ENCODE data around the gene SIRT1.
A peak's percentile ranks its signal among the peaks of the same experiment; 100 is the strongest.
"Not testable (repeated sequence)": the region's sequence is repeated elsewhere in the genome, so short reads cannot be mapped to it uniquely, and the experiment has no call there.

The SIRT1 gene

DNA sequence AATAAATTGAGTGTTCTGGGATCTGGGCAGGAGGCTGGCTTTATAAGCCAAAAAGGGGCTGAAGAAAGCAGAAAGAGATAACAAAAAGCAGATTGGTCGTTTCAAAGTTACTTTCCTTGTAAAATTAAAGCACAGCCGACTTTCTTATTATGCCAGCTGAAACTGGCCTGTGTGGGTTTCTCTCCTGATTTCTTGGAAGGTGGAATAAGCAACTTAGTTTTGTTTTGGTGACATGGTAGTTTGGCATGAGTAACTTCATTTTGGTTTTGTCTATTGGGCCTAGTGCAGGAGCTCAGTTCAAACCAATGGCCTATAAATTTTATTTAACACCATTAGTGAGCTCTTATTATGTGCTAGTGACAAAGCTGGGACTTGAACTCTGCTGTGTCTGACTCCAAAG is 33.3 kb upstream of the SIRT1 start:
- no peak overlapping the region for H3K4me3 ChIP-seq (ENCODE audit: low read depth, low read length)
- H3K9me3 ChIP-seq (ENCODE audit: control insufficient read depth, insufficient read depth, low read length) = no peaks in the 10 kb centered on the region
- H3K9ac ChIP-seq (ENCODE audit: low read depth, low read length) = no peak overlapping the region
- no peaks in the 10 kb centered on the region for H3K36me3 ChIP-seq (ENCODE audit: control insufficient read depth, insufficient read depth, low read length)
- H3K27me3 ChIP-seq (ENCODE audit: control insufficient read depth, insufficient read depth, low read length) = no peaks in the 10 kb centered on the region
- peaks cover 5% of the 10 kb centered on the region for H3K4me1 ChIP-seq (ENCODE audit: control insufficient read depth, insufficient read depth, low read length)
- H3K27ac ChIP-seq (ENCODE audit: low read depth, low read length) = no peak overlapping the region

GRCh38 chr10:67852761-67853160 is 31.7 kb upstream of the SIRT1 start:
- Histone ChIP-seq H3K27me3 (ENCODE audit: control insufficient read depth, insufficient read depth, low read length) (no peaks in the 10 kb centered on the region), H3K36me3 (ENCODE audit: control insufficient read depth, insufficient read depth, low read length) (no peaks in the 10 kb centered on the region), H3K27ac (ENCODE audit: low read depth, low read length) (no peak overlapping the region), H3K4me1 (ENCODE audit: control insufficient read depth, insufficient read depth, low read length) (peaks cover 9% of the 10 kb centered on the region), H3K4me3 (ENCODE audit: low read depth, low read length) (no peak overlapping the region), H3K9ac (ENCODE audit: low read depth, low read length) (no peak overlapping the region), H3K9me3 (ENCODE audit: control insufficient read depth, insufficient read depth, low read length) (no peaks in the 10 kb centered on the region)

DNA sequence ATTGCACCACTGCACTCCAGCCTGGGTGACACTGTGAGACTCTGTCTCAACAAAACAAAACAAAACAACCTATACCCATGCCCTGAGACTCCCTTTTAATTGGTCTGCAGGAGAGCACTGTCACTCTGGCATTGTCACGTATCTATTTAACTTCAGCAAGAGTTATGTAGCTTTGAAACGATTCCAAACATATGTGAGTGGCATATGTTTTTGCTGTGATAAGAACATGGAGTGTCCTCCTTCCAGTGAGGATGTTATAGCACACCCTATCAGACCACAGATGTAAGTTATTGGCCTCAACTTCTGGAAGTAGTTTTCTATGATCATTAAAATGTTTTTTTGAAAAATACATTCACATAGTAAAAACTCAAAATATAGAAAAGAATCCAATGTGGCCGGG is 30.9 kb upstream of the SIRT1 start:
- Histone ChIP-seq H3K9ac (ENCODE audit: low read depth, low read length) (no peak overlapping the region), H3K27me3 (ENCODE audit: control insufficient read depth, insufficient read depth, low read length) (no peaks in the 10 kb centered on the region), H3K4me1 (ENCODE audit: control insufficient read depth, insufficient read depth, low read length) (peaks cover 9% of the 10 kb centered on the region), H3K36me3 (ENCODE audit: control insufficient read depth, insufficient read depth, low read length) (no peaks in the 10 kb centered on the region), H3K4me3 (ENCODE audit: low read depth, low read length) (no peak overlapping the region), H3K9me3 (ENCODE audit: control insufficient read depth, insufficient read depth, low read length) (no peaks in the 10 kb centered on the region), H3K27ac (ENCODE audit: low read depth, low read length) (no peak overlapping the region)

- no peaks in the 10 kb centered on the region for H3K36me3 ChIP-seq (ENCODE audit: control insufficient read depth, insufficient read depth, low read length)
- no peaks in the 10 kb centered on the region for H3K27me3 ChIP-seq (ENCODE audit: control insufficient read depth, insufficient read depth, low read length)
- no peak overlapping the region for H3K27ac ChIP-seq (ENCODE audit: low read depth, low read length)
- H3K9me3 ChIP-seq (ENCODE audit: control insufficient read depth, insufficient read depth, low read length) = no peaks in the 10 kb centered on the region
- H3K9ac ChIP-seq (ENCODE audit: low read depth, low read length) = no peak overlapping the region
- H3K4me1 ChIP-seq (ENCODE audit: control insufficient read depth, insufficient read depth, low read length) = peaks cover 31% of the 10 kb centered on the region
- H3K4me3 ChIP-seq (ENCODE audit: low read depth, low read length) = no peak overlapping the region
Observed at GRCh38 chr10:67858971-67859370, 25.5 kb upstream of the SIRT1 start.

DNA sequence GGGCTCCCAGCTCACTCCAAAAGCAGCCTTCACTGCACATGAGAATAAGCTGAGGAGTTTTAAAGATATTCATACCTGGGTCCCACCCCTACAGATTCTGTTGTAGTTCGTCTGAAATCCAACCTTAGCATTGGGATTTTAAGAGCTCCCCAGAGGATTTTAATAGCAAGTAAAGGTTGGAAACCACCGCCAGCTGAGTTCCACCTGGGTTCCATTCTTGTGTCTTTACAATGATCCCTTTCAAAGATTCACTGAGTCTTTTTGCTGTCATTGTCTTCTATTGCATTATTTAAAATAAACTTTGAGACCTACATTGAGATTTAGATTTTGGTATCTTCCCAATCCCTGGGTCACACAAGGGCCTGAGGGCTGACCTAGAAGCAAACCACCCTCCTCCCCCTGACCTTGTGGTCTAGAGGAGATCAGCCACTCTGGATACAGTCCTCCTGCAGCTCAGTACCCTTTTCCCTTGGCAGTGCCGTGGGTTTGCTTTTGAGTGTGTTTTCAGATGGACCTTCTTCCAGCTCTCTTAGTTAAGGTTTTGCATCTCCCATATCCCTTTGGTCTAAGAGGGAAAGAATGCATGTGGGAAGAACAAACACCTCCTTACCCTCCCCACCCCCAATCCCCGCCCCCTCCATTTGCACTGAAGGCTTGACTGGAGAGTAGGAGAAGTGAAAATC is 22.6 kb upstream of the SIRT1 start:
- H3K9me3 ChIP-seq (ENCODE audit: control insufficient read depth, insufficient read depth, low read length) = no peaks in the 10 kb centered on the region
- H3K4me1 ChIP-seq (ENCODE audit: control insufficient read depth, insufficient read depth, low read length) = peaks cover 25% of the 10 kb centered on the region
- H3K9ac ChIP-seq (ENCODE audit: low read depth, low read length) = peak overlapping the region; percentile 40
- no peaks in the 10 kb centered on the region for H3K36me3 ChIP-seq (ENCODE audit: control insufficient read depth, insufficient read depth, low read length)
- H3K4me3 ChIP-seq (ENCODE audit: low read depth, low read length) = peak overlapping the region; percentile 58
- H3K27me3 ChIP-seq (ENCODE audit: control insufficient read depth, insufficient read depth, low read length) = no peaks in the 10 kb centered on the region
- H3K27ac ChIP-seq (ENCODE audit: low read depth, low read length) = peak overlapping the region; percentile 97

DNA sequence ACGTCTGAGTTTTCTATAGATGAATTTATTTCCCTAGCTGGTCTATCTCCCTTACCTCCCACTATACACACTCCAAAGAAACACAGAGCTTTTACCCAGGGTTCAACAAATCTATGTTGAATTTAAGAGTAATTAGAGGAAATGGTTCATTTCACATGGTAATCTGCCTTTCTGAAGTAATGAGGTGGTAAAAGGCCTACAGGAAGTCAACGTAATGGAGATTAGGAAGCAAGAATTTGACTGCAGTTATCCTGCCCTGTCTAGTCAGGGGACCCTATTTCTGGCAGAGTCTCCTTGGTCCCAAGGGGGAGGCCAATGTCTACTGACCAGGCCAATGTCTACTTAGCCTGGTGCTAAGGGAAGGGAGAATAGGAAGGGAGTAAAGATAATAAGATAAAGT is 21.4 kb upstream of the SIRT1 start:
- H3K27ac ChIP-seq (ENCODE audit: low read depth, low read length) = peak overlapping the region; percentile 97
- H3K27me3 ChIP-seq (ENCODE audit: control insufficient read depth, insufficient read depth, low read length) = no peaks in the 10 kb centered on the region
- no peak overlapping the region for H3K4me3 ChIP-seq (ENCODE audit: low read depth, low read length)
- no peaks in the 10 kb centered on the region for H3K9me3 ChIP-seq (ENCODE audit: control insufficient read depth, insufficient read depth, low read length)
- peaks cover 25% of the 10 kb centered on the region for H3K4me1 ChIP-seq (ENCODE audit: control insufficient read depth, insufficient read depth, low read length)
- no peaks in the 10 kb centered on the region for H3K36me3 ChIP-seq (ENCODE audit: control insufficient read depth, insufficient read depth, low read length)
- H3K9ac ChIP-seq (ENCODE audit: low read depth, low read length) = peak overlapping the region; percentile 14; the same call in 1 of the 2 replicates

DNA sequence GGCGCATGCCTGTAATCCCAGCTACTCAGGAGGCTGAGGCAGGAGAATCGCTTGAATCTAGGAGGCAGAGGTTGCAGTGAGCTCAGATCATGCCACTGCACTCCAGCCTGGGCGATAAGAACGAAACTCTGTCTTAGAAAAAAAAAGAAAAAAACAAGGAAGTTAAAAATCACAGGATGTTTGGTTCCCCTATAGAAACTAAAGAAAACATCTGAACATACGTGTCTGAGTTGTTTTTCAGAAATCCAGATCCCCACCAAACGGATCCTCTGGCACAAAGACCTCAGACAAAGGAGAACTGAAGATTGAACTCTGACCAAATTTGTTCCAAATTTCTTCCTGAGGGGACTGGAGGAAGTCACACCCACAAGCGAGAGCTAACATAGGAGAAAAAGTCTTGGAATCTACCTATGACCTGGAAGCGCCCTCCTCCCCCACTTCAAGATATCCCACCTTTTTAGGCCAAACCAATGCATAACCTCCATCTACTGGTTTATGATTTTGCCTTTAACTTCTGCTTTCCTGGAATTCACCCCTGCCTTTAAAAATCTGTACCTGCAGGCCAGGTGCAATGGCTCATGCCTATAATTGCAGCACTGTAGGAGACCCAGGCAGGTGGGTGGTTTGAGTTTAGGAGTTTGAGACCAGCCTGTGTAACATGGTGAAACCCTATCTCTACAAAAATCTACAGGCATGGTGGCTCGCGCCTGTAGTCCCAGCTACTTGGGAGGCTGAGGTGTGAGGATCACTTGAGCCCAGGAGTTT is 19.7 kb upstream of the SIRT1 start:
- H3K9ac ChIP-seq (ENCODE audit: low read depth, low read length) = no peak overlapping the region
- H3K36me3 ChIP-seq (ENCODE audit: control insufficient read depth, insufficient read depth, low read length) = no peaks in the 10 kb centered on the region
- no peak overlapping the region for H3K27ac ChIP-seq (ENCODE audit: low read depth, low read length)
- peaks cover 25% of the 10 kb centered on the region for H3K4me1 ChIP-seq (ENCODE audit: control insufficient read depth, insufficient read depth, low read length)
- H3K4me3 ChIP-seq (ENCODE audit: low read depth, low read length) = no peak overlapping the region
- no peaks in the 10 kb centered on the region for H3K9me3 ChIP-seq (ENCODE audit: control insufficient read depth, insufficient read depth, low read length)
- no peaks in the 10 kb centered on the region for H3K27me3 ChIP-seq (ENCODE audit: control insufficient read depth, insufficient read depth, low read length)

- no peak overlapping the region for H3K4me3 ChIP-seq (ENCODE audit: low read depth, low read length)
- no peaks in the 10 kb centered on the region for H3K27me3 ChIP-seq (ENCODE audit: control insufficient read depth, insufficient read depth, low read length)
- H3K9me3 ChIP-seq (ENCODE audit: control insufficient read depth, insufficient read depth, low read length) = no peaks in the 10 kb centered on the region
Observed at GRCh38 chr10:67868132-67868531, 16.3 kb upstream of the SIRT1 start.

DNA sequence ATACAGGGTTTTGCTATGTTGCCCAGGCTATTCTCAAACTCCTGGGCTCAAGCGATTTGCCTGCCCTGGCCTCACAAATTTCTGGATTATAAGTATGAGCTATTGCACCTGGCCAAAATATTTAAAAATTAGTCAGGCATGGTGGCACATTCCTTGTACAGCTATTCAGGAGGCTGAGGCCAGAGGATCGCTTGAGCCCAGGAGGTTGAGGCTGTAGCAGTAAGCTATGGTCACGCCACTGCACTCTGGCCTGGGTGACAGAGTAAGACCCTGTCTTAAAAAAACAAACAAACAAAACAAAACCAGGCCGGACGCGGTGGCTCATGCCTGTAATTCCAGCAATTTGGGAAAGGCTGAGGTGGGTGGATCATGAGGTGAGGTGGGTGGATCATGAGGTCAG is 14.5 kb upstream of the SIRT1 start:
- H3K9me3 ChIP-seq (ENCODE audit: control insufficient read depth, insufficient read depth, low read length) = no peaks in the 10 kb centered on the region
- no peaks in the 10 kb centered on the region for H3K36me3 ChIP-seq (ENCODE audit: control insufficient read depth, insufficient read depth, low read length)
- no peak overlapping the region for H3K4me3 ChIP-seq (ENCODE audit: low read depth, low read length)
- H3K9ac ChIP-seq (ENCODE audit: low read depth, low read length) = no peak overlapping the region
- H3K4me1 ChIP-seq (ENCODE audit: control insufficient read depth, insufficient read depth, low read length) = no peaks in the 10 kb centered on the region
- no peak overlapping the region for H3K27ac ChIP-seq (ENCODE audit: low read depth, low read length)
- H3K27me3 ChIP-seq (ENCODE audit: control insufficient read depth, insufficient read depth, low read length) = no peaks in the 10 kb centered on the region

More at GRCh38 chr10:67868132-67868531, 16.3 kb upstream of the SIRT1 start:
- H3K27ac ChIP-seq (ENCODE audit: low read depth, low read length) = no peak overlapping the region
- no peak overlapping the region for H3K9ac ChIP-seq (ENCODE audit: low read depth, low read length)
- H3K4me1 ChIP-seq (ENCODE audit: control insufficient read depth, insufficient read depth, low read length) = peaks cover 9% of the 10 kb centered on the region
- H3K36me3 ChIP-seq (ENCODE audit: control insufficient read depth, insufficient read depth, low read length) = no peaks in the 10 kb centered on the region

DNA sequence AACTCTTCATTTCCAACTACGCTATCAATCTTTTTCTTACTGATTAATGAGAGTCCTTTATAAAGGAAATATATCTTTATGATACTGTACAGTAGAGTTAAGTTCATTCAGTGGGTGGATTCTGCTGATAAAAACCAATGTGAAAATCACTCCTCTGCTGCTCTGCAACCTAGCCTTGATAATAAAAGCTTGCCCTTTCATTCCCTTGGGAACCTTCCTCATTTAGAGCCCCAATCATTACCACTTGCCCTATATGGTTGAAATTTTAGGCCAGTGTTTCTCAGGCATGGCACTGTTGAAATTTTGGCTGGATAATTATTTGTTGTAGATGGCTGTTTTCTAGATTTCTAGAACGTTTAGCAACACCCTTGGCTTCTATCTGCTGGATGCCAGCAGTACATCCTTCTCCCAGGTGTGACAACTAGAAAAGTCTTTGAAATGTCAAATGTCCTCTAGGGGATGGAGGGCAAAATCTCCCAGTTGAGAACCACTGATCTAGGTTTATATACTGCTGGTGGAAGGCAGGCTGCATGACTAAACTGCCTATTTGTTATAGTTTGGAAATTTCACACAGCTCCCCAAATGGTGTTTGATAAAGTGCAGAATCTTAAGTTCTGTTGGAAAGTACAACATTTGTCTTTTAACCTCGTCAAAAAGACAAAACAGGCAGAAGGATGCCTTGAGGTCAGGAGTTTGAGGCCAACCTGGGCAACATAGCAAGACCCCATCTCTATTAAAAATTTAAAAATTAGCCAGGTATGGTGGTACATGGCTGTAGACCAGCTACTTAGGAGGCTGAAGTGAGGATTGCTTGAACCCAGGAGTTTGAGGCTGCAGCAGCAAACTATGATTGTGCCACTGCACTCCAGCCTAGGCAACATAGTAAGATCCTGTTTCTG is 8.9 kb upstream of the SIRT1 start:
- Histone ChIP-seq H3K4me1 (ENCODE audit: control insufficient read depth, insufficient read depth, low read length) (no peaks in the 10 kb centered on the region), H3K27ac (ENCODE audit: low read depth, low read length) (no peak overlapping the region), H3K9me3 (ENCODE audit: control insufficient read depth, insufficient read depth, low read length) (no peaks in the 10 kb centered on the region), H3K4me3 (ENCODE audit: low read depth, low read length) (no peak overlapping the region), H3K9ac (ENCODE audit: low read depth, low read length) (no peak overlapping the region), H3K27me3 (ENCODE audit: control insufficient read depth, insufficient read depth, low read length) (no peaks in the 10 kb centered on the region), H3K36me3 (ENCODE audit: control insufficient read depth, insufficient read depth, low read length) (no peaks in the 10 kb centered on the region)

- not testable (repeated sequence) for H3K4me3 ChIP-seq (ENCODE audit: low read depth, low read length); H3K27me3 ChIP-seq (ENCODE audit: control insufficient read depth, insufficient read depth, low read length); H3K27ac ChIP-seq (ENCODE audit: low read depth, low read length); H3K4me1 ChIP-seq (ENCODE audit: control insufficient read depth, insufficient read depth, low read length); H3K9ac ChIP-seq (ENCODE audit: low read depth, low read length); H3K36me3 ChIP-seq (ENCODE audit: control insufficient read depth, insufficient read depth, low read length); H3K9me3 ChIP-seq (ENCODE audit: control insufficient read depth, insufficient read depth, low read length)
Observed at GRCh38 chr10:67877421-67877820, 7.0 kb upstream of the SIRT1 start.

All from HUES48 (cell line).